ENCODE results near the gene NTRK1.
A peak's percentile ranks its signal among the peaks of the same experiment; 100 is the strongest.

NTRK1 gene

DNA sequence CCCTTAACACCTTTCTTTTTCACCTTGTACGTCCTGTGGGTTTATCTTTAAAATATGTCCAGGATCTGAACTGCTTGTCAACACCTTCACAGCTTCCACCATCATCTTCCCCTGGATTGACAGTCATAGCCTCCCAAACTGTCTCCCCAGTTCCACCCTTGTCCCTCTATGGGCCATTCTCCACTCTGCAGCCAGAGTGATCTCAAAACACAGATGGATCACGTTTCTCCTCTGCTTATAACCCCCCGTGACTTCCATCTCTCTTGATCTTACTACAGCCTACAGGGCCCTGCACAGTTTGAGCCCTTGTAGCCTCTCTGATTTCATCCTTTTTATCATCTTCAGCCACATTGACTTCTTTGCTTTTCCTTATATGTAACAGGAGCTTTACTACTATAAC, 6.0 kb upstream of the NTRK1 start:
- in situ Hi-C loops (cut with MboI; ENCODE audit: low sequenced_read_pairs, unreplicated experiment) = no loop called here
- no peak for DNase-seq (ENCODE audit: low spot score)
- TF ChIP-seq, protein P1, sequence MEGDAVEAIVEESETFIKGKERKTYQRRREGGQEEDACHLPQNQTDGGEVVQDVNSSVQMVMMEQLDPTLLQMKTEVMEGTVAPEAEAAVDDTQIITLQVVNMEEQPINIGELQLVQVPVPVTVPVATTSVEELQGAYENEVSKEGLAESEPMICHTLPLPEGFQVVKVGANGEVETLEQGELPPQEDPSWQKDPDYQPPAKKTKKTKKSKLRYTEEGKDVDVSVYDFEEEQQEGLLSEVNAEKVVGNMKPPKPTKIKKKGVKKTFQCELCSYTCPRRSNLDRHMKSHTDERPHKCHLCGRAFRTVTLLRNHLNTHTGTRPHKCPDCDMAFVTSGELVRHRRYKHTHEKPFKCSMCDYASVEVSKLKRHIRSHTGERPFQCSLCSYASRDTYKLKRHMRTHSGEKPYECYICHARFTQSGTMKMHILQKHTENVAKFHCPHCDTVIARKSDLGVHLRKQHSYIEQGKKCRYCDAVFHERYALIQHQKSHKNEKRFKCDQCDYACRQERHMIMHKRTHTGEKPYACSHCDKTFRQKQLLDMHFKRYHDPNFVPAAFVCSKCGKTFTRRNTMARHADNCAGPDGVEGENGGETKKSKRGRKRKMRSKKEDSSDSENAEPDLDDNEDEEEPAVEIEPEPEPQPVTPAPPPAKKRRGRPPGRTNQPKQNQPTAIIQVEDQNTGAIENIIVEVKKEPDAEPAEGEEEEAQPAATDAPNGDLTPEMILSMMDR (IDR thresholded peaks at IDR 0.05; ENCODE audit: borderline replicate concordance, control extremely low read depth, extremely low read depth, insufficient read depth, missing control alignments) = no peak

DNA sequence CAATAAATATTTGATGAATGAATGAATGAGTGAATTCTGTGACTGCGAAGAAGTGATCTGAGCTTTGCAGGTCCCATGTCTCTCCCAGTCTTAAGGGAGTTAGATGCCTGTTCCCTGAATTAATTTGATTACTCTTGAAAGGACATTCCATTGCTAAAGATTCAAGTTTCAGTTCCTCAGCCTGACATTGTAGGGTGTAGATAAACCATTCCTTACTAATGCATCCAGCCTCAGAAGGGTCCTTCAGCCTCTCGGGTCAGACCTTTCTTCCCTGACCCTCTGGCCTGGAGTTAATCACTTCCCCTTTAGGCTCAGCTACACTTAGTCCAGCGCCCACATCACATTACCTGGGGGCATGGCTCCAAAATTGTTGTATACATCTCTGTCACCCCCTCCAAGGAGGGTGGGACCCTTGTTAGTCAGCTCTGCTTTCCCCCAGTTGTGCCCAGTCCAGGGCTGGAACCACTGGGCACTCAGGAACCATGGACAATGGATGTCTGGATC, 4.3 kb upstream of the NTRK1 start:
- DNase-seq (ENCODE audit: low spot score) = no peak
- in situ Hi-C loops (cut with MboI; ENCODE audit: low sequenced_read_pairs, unreplicated experiment) = no loop called here
- TF ChIP-seq, protein P1 (IDR thresholded peaks at IDR 0.05; ENCODE audit: borderline replicate concordance, control extremely low read depth, extremely low read depth, insufficient read depth, missing control alignments) = no peak

DNA sequence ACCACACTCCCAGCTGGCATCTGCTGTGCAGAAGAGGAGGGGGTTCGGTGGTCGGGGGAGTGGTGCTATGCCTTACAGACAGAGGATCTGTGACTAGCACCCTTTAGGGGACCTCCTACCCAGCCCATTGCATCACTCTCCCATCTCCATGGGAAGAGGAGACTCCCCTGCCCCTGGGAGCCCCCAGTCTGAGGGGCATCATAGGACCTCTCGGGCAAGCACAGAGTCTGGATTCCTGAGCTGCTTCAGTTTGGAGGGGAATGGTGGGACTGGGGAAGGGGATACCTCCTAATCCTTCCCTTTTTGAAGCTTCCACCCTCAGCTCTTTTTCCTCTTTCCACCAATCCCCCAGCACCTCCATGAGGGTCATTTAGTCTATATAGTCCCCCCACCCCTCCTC, 3.1 kb upstream of the NTRK1 start:
- TF ChIP-seq, protein P1 (IDR thresholded peaks at IDR 0.05; ENCODE audit: borderline replicate concordance, control extremely low read depth, extremely low read depth, insufficient read depth, missing control alignments) = no peak
- in situ Hi-C loops (cut with MboI; ENCODE audit: low sequenced_read_pairs, unreplicated experiment) = no loop called here
- DNase-seq (ENCODE audit: low spot score) = no peak

DNA sequence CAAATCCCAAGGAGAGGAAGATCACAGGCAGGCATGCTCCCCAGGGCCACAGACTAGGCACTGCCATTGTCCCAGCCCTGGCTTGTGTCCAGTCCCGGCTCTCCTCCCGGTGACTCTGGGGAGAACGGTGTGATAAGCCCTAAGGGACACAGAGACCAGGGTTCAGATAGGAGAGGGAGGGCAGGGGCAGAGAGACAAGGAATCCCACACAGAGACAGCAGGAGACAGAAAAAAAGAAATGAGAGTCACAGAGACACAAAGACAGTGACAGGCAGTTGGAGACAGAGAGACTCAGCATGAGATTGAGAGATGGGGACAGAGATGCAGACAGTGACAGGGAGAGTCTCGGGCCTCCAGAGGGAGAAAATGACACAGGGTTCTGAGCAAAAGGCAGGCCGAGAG, 2.1 kb upstream of the NTRK1 start:
- TF ChIP-seq, protein P1 (IDR thresholded peaks at IDR 0.05; ENCODE audit: borderline replicate concordance, control extremely low read depth, extremely low read depth, insufficient read depth, missing control alignments) = no peak
- in situ Hi-C loops (cut with MboI; ENCODE audit: low sequenced_read_pairs, unreplicated experiment) = no loop called here
- no peak for DNase-seq (ENCODE audit: low spot score)

DNA sequence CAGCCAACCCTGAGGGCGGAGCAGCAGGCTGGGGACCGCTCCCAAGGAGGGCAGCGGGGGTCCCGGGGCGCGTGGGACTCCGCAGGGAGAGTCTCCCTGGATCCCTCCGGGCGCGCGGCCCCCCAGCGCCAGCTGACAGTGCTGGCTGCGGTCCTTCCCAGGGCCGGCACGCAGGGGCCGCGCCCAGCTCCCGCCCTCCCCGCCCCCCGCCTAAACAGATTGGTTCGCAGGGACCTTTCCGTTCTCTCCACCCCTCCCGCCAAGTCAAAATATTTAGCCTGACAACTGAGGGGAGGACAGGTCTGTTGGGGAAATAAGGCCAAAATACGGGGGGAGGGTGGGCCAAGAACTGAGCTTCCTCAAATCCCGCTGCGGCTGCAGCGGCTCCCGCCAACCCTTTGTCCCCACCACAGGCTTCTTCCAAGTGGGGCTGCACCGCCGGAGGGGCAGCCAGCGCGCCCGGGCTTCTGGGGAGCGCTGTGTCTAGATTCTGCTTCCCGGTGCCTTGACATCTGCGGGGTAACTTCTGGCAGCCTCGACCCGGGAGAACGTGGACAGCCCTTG, 1.6 kb upstream of the NTRK1 start, which contains the start of gene INSRR:
TSS of gene INSRR (minus strand) at position 159 of the 564 bp plus-strand sequence. CDS start 496 bp downstream, outside the sequence.
- DNase-seq (ENCODE audit: low spot score) = no peak
- in situ Hi-C loops (cut with MboI; ENCODE audit: low sequenced_read_pairs, unreplicated experiment) = no loop called here
- TF ChIP-seq, protein P1 (IDR thresholded peaks at IDR 0.05; ENCODE audit: borderline replicate concordance, control extremely low read depth, extremely low read depth, insufficient read depth, missing control alignments) = no peak

DNA sequence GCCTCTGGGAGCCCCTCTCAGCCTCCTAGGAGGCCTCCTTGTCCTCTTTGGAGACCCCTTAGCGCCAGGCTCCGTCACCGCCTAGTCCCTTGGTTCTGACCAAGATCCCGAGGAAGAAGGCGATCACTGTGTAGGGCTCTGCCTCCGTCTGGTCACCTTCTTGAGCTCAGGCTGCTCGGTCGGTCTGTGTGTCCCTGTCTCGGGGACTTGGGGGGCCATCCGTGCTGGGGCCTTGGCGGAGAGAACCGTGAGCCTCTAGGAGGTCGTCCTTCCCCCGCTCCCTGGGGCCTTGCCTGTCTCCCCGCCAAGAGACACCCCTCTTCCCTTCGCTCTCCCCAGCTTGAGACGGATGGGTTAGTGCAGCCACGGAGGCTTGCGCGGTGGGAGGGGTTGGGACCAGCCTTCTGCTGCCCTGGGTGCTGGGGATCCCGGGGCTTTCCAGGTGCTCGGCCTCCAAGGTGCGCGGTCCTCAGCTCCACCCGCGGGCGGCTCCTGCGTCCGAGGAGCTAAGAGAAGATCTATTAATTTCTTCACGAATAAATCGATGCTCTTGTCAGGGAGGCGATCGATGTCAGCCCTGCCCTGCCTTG, 1.0 kb upstream of the NTRK1 start:
- TF ChIP-seq, protein P1 (IDR thresholded peaks at IDR 0.05; ENCODE audit: borderline replicate concordance, control extremely low read depth, extremely low read depth, insufficient read depth, missing control alignments) = no peak
- peak; percentile 68 for DNase-seq (ENCODE audit: low spot score)
- in situ Hi-C loops (cut with MboI; ENCODE audit: low sequenced_read_pairs, unreplicated experiment) = no loop called here
